GM12878 (cell line): ENCODE data around the gene STARD13. TPM values are rescaled to one million over a fixed set of nuclear protein-coding genes. Genes with fewer than 3 reads are reported as not detected.

Experiments
- ATAC-seq: fragments of 200-7000 bp; cut with Tn5 transposase; 3 replicates; pipeline ENCODE4 v1.9.1; 2020; ENCODE audit warnings: mild to moderate bottlenecking, moderate library complexity
- BruUV-seq: library from RNA; stranded (reverse); fragments of 400-500 nt; replicated peaks from 2 replicates; lab custom pipeline; 2021; lab: Mats Ljungman, UMichigan
- CTCF ChIA-PET: fragments of 300-600 bp; sonication (Branson Sonifier 250); formaldehyde crosslinking; extraction: SDS; loops from one replicate; lab custom pipeline; 2021; ENCODE audit warnings: inconsistent platforms; lab: Yijun Ruan, JAX
- POLR2A ChIA-PET: fragments of 350-600 bp; formaldehyde crosslinking; extraction: SDS; loops from one replicate; lab custom pipeline; 2021; ENCODE audit warnings: inconsistent platforms; lab: Charles Lee
- RAD21 ChIA-PET: fragments of 300-600 bp; sonication (Branson Sonifier 250); formaldehyde crosslinking; loops from one replicate; lab custom pipeline; 2023; ENCODE audit warnings: antibody characterized with exemption; ENCODE audit not compliant: unreplicated experiment; lab: Charles Lee
- SMC1A ChIA-PET: fragments of 300-600 bp; sonication (Branson Sonifier 250); formaldehyde crosslinking; loops from one replicate; lab custom pipeline; 2023; ENCODE audit not compliant: unreplicated experiment, uncharacterized antibody; lab: Charles Lee
- DNase-seq: peaks from one replicate; pipeline ENCODE4 v3.0.0-alpha.2; 2011; ENCODE audit warnings: low read depth, low spot score
- FAIRE-seq: peaks from 3 replicates; lab custom pipeline; 2011; peaks lifted over from hg19 to GRCh38; lab: Jason Lieb, UNC
- H2AFZ ChIP-seq: 2 replicates; pipeline ENCODE4 v1.6.0; 2011; ENCODE audit warnings: low read depth, low read length, control low read depth; ENCODE audit not compliant: control insufficient read depth
- H3K27ac ChIP-seq: 2 replicates; pipeline ENCODE4 v1.5.1; 2011; ENCODE audit warnings: control low read depth; ENCODE audit not compliant: control insufficient read depth, insufficient read depth
- H3K27me3 ChIP-seq, 2 experiments: replicated peaks in 1 of 2; 2 replicates each; pipeline versions ENCODE4 v1.6.0 to v1.6.1; 2011; ENCODE audit warnings: low read length in 1 of 2; ENCODE audit not compliant: control insufficient read depth in 2 of 2, insufficient read depth in 2 of 2
- H3K36me3 ChIP-seq, 2 experiments: 2 replicates each; pipeline ENCODE4 v1.5.1; 2011; ENCODE audit warnings: low read length in 1 of 2; ENCODE audit not compliant: control insufficient read depth in 2 of 2, insufficient read depth in 2 of 2
- H3K4me1 ChIP-seq: 2 replicates; pipeline ENCODE4 v1.6.1; 2011; ENCODE audit warnings: mild to moderate bottlenecking, low read length, moderate library complexity, mixed read lengths; ENCODE audit not compliant: control insufficient read depth, insufficient read depth
- H3K4me2 ChIP-seq: 2 replicates; pipeline ENCODE4 v1.6.0; 2011; ENCODE audit warnings: control low read depth; ENCODE audit not compliant: control insufficient read depth, insufficient read depth
- H3K4me3 ChIP-seq: fragments of 200-600 bp; sonication (generic); 2 replicates; pipeline ENCODE4 v1.5.1; 2016
- H3K79me2 ChIP-seq: 2 replicates; pipeline ENCODE4 v1.6.0; 2011; ENCODE audit warnings: low read length; ENCODE audit not compliant: control insufficient read depth, insufficient read depth
- H3K9ac ChIP-seq: 2 replicates; pipeline ENCODE4 v1.8.0; 2011; ENCODE audit warnings: low read length, control low read depth, mixed read lengths; ENCODE audit not compliant: control insufficient read depth, insufficient read depth
- H3K9me3 ChIP-seq: replicated peaks from 3 replicates; pipeline ENCODE4 v1.5.1; 2011; ENCODE audit warnings: mild to moderate bottlenecking, low read length; ENCODE audit not compliant: control insufficient read depth, insufficient read depth
- H4K20me1 ChIP-seq: 2 replicates; pipeline ENCODE4 v1.6.0; 2011; ENCODE audit not compliant: control insufficient read depth, insufficient read depth
- ATF2 ChIP-seq: IDR thresholded peaks from 2 replicates; pipeline ENCODE4 v1.6.1; 2012; ENCODE audit warnings: low read length, inconsistent platforms
- CBFB ChIP-seq: IDR thresholded peaks from 2 replicates; pipeline ENCODE4 v1.6.1; 2016; ENCODE audit warnings: antibody characterized with exemption, low read depth
- JUND ChIP-seq: IDR thresholded peaks from 2 replicates; pipeline ENCODE4 v1.6.1; 2012; ENCODE audit warnings: low read depth, mild to moderate bottlenecking, low read length, improper control_type of control experiment, moderate library complexity
- MEF2B ChIP-seq: fragments of 450-650 bp; IDR thresholded peaks from 2 replicates; pipeline ENCODE4 v1.6.1; 2018; ENCODE audit warnings: mild to moderate bottlenecking, moderate library complexity; ENCODE audit not compliant: partially characterized antibody, poor library complexity, severe bottlenecking
- MXI1 ChIP-seq: fragments of 150-350 bp; IDR thresholded peaks from 2 replicates; pipeline ENCODE4 v1.6.1; 2011; ENCODE audit warnings: low read depth, mild to moderate bottlenecking, inconsistent platforms, low read length, improper control_type of control experiment
- PML ChIP-seq: IDR thresholded peaks from 2 replicates; pipeline ENCODE4 v1.6.1; 2012; ENCODE audit warnings: low read length, inconsistent platforms
- SMAD5 ChIP-seq: IDR thresholded peaks from 2 replicates; pipeline ENCODE4 v1.6.1; 2016; ENCODE audit warnings: antibody characterized with exemption, low read depth
- SREBF2 ChIP-seq: IDR thresholded peaks from 2 replicates; pipeline ENCODE4 v1.6.1; 2012; ENCODE audit warnings: mild to moderate bottlenecking, low read length
- ZNF24 ChIP-seq: fragments of 450-650 bp; IDR thresholded peaks from 2 replicates; pipeline ENCODE4 v1.6.1; 2017; ENCODE audit warnings: antibody characterized with exemption, mild to moderate bottlenecking
- ZNF274 ChIP-seq: IDR thresholded peaks from one replicate; pipeline ENCODE4 v1.8.0; 2011; ENCODE audit not compliant: insufficient read length, insufficient read depth
- WGBS: methylation state at CpG from one replicate; pipeline ENCODE4 v1.1.6; 2016; ENCODE audit warnings: low lambda C conversion rate; ENCODE audit not compliant: insufficient replicate concordance, insufficient coverage; ENCODE audit errors: missing lambda C conversion rate; 5-methylcytosine and 5-hydroxymethylcytosine counted together
- in situ Hi-C: fragments of 300-500 bp; cut with MboI; formaldehyde crosslinking; loops from 9 replicates; pipeline ENCODE4 v1.14.3; 2018; ENCODE audit warnings: mixed read lengths
- intact Hi-C: fragments of 100-400 bp; cut with micrococcal nuclease; formaldehyde crosslinking; loops from one replicate; pipeline ENCODE4 v1.14.2; 2022; ENCODE audit not compliant: unreplicated experiment
- polyA plus RNA-seq, 11 experiments: library from polyadenylated mRNA; depleted of rRNA in 4 of 11; unstranded in 6 of 11; stranded (reverse) in 5 of 11; fragments of >200 nt; fragmentation: Nextera tagmentation in 4 of 11; fragmentation: Illumina TruSeq in 1 of 11; extraction: Ambion mirVana in 4 of 11; extraction: Trizol in 1 of 11; gene quantifications; 1 replicate in 1 of 11; 2 replicates in 10 of 11; pipeline versions ENCODE4 v1.2.1 to v1.2.3, GENCODE V29; 2011 to 2016; ENCODE audit warnings: inconsistent platforms in 2 of 11, missing spikeins in 2 of 11, low read depth in 1 of 11
- total RNA-seq, 4 experiments: library from RNA; depleted of rRNA in 3 of 4; stranded (reverse); fragments of >200 nt in 3 of 4; fragmentation: Illumina TruSeq in 1 of 4; extraction: Trizol in 1 of 4; gene quantifications; 2 replicates each; pipeline versions ENCODE4 v1.2.1 to v1.2.3, GENCODE V29; 2013 to 2021
- TF ChIP-seq, protein P1 (sequence below): IDR thresholded peaks from 2 replicates; pipeline ENCODE4 v1.6.1; 2011; ENCODE audit warnings: mild to moderate bottlenecking, low read depth, low read length, moderate library complexity; ENCODE audit not compliant: insufficient replicate concordance

Gene STARD13
- total and polyA plus RNA-seq, 10 of the 15 experiments (the other 5 are each of a cell fraction or from before 2014, with no cell fraction given): 4.0 to 41.6 (median 10.1) TPM

DNA sequence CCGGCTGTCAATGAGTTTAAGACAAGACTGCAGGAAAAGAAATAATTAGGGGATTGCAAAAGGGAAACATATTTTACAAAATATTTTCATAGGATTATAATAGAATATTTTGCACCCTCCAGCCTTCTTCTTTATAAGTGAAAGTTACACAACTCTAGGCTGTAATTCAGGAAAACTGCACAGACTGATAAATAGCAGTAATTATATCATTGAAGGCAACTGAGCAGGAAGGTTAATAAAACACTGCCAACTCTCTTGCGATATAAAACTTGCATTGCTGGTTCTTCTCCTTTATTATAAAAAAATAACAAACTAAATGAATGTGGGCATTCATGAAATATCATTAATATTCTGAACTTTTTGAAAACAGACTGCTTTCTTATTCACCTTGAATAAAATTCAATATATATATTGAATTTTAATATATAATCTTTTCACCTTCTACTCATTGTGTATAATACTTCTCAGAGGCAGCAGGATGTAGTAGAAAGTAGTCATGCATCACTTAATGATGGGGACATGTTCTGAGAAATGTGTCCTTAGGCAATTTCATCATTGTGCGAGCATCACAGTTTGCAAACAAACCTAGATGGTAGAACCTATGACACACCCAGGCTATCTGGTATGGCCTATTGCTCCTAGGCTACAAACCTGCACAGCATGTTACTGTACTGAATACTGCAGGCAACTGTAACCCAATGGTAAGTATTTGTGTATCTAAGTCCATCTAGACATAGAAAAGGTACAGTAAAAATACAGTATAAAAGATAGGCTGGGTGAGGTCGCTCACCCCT is 24.9 kb upstream of the STARD13 start:
- Histone ChIP-seq H3K9me3 (no peaks in the 10 kb centered on the region; the same call in 2 of the 3 replicates), H3K27ac (no peak overlapping the region), H3K4me1 (no peaks in the 10 kb centered on the region), H3K4me3 (no peak overlapping the region), H3K79me2 (no peaks in the 10 kb centered on the region), H3K27me3 (no peaks in the 10 kb centered on the region), H2AFZ (no peak overlapping the region), H3K4me2 (no peak overlapping the region), H3K9ac (no peak overlapping the region), H4K20me1 (no peaks in the 10 kb centered on the region), H3K36me3 (no peaks in the 10 kb centered on the region)
- ChIA-PET RAD21 (no interaction called here), POLR2A (no interaction called here), CTCF (interaction anchor here (1.0 kb wide), 1 partner anchor 22 kb away, joined by 3 read pairs; no protein-coding TSS in a partner anchor), SMC1A (interaction anchor here (0.6 to 1.2 kb wide), 2 partner anchors 12 to 1180 kb away, joined by 3 read pairs; no protein-coding TSS in a partner anchor)
- 75% methylated on average over 4 of the region's 4 CpGs for WGBS
- intact Hi-C loops (no loop called here), in situ Hi-C loops (no loop called here)
- FAIRE-seq (no peak), ATAC-seq (no peak), DNase-seq (no peak)
- BruUV-seq: no TSS peak
- TF ChIP-seq ATF2 (no peak), CBFB (no peak), JUND (no peak), ZNF24 (no peak), MXI1 (no peak), SMAD5 (no peak), PML (no peak), SREBF2 (no peak), ZNF274 (no peak), MEF2B (no peak)
- TF ChIP-seq, protein P1, sequence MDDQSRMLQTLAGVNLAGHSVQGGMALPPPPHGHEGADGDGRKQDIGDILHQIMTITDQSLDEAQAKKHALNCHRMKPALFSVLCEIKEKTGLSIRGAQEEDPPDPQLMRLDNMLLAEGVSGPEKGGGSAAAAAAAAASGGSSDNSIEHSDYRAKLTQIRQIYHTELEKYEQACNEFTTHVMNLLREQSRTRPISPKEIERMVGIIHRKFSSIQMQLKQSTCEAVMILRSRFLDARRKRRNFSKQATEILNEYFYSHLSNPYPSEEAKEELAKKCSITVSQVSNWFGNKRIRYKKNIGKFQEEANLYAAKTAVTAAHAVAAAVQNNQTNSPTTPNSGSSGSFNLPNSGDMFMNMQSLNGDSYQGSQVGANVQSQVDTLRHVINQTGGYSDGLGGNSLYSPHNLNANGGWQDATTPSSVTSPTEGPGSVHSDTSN: no peak
